Fibroblast of lung (primary cell): ENCODE data around the gene SNAP29. TPM values are rescaled to one million over a fixed set of nuclear protein-coding genes. Genes with fewer than 3 reads are reported as not detected.

ENCODE experiments used
- DNase-seq, 2 donors: peaks; one replicate each; pipeline versions ENCODE4 v3.0.0 to v3.0.0-alpha.2; 2010; ENCODE audit warnings: low read depth in 2 of 2
- H2AFZ ChIP-seq: 2 replicates; pipeline ENCODE4 v1.5.1; 2012; ENCODE audit warnings: low read length, control low read depth, inconsistent platforms
- H3K27ac ChIP-seq: 2 replicates; pipeline ENCODE4 v1.5.1; 2011; ENCODE audit warnings: low read length, control low read depth; ENCODE audit not compliant: insufficient read depth
- H3K27me3 ChIP-seq: 2 replicates; pipeline ENCODE4 v1.5.1; 2011; ENCODE audit warnings: mild to moderate bottlenecking, low read length; ENCODE audit not compliant: control insufficient read depth, insufficient read depth
- H3K36me3 ChIP-seq: 2 replicates; pipeline ENCODE4 v1.5.1; 2011; ENCODE audit warnings: low read length; ENCODE audit not compliant: control insufficient read depth, insufficient read depth
- H3K4me1 ChIP-seq: 2 replicates; pipeline ENCODE4 v1.5.1; 2011; ENCODE audit warnings: low read length; ENCODE audit not compliant: control insufficient read depth, insufficient read depth; ENCODE audit errors: extremely low read depth
- H3K4me2 ChIP-seq: 2 replicates; pipeline ENCODE4 v1.5.1; 2011; ENCODE audit warnings: low read length, control low read depth; ENCODE audit not compliant: insufficient read depth; ENCODE audit errors: extremely low read depth
- H3K4me3 ChIP-seq, 4 experiments: fragments of 200-600 bp in 1 of 4; sonication (generic) in 1 of 4; replicated peaks in 1 of 4; 2 replicates each; pipeline ENCODE4 v1.5.1; 2011 to 2016; ENCODE audit warnings: low read length in 4 of 4, low read depth in 3 of 4, mild to moderate bottlenecking in 3 of 4, control low read depth in 2 of 4, inconsistent platforms in 1 of 4, mixed read lengths in 1 of 4; ENCODE audit not compliant: insufficient read depth in 1 of 4; ENCODE audit errors: control extremely low read depth in 1 of 4
- H3K79me2 ChIP-seq: 2 replicates; pipeline ENCODE4 v1.5.1; 2012; ENCODE audit warnings: mild to moderate bottlenecking, low read length, inconsistent platforms; ENCODE audit not compliant: control insufficient read depth, insufficient read depth
- H3K9ac ChIP-seq: 2 replicates; pipeline ENCODE4 v1.5.1; 2011; ENCODE audit warnings: mild to moderate bottlenecking, low read length, control low read depth; ENCODE audit not compliant: insufficient read depth
- H3K9me3 ChIP-seq: 2 replicates; pipeline ENCODE4 v1.5.1; 2012; ENCODE audit warnings: low read depth, low read length; ENCODE audit not compliant: control insufficient read depth, insufficient read depth
- H4K20me1 ChIP-seq: 2 replicates; pipeline ENCODE4 v1.5.1; 2011; ENCODE audit warnings: low read length; ENCODE audit not compliant: control insufficient read depth, insufficient read depth; ENCODE audit errors: extremely low read depth
- EZH2 ChIP-seq: IDR thresholded peaks from 2 replicates; pipeline ENCODE4 v1.5.1; 2012; ENCODE audit warnings: low read length, control low read depth, mild to moderate bottlenecking; ENCODE audit errors: missing control alignments
- polyA plus RNA-seq, 2 donors: library from polyadenylated mRNA; depleted of rRNA in 1 of 2; stranded (reverse) in 1 of 2; unstranded in 1 of 2; fragments of >200 nt; gene quantifications; 2 replicates each; pipeline ENCODE4 v1.2.1, GENCODE V29; 2011 to 2012; ENCODE audit warnings: missing spikeins in 1 of 2
- total RNA-seq: library from RNA; depleted of rRNA; stranded (reverse); fragments of >200 nt; gene quantifications from 2 replicates; pipeline ENCODE4 v1.2.1, GENCODE V29; 2014
- TF ChIP-seq, protein P1 (sequence below), 2 donors: IDR thresholded peaks in 1 of 2; conservative IDR thresholded peaks in 1 of 2; 1 replicate in 1 of 2; 2 replicates in 1 of 2; pipeline ENCODE4 v1.5.1; 2011 to 2012; ENCODE audit warnings: low read length in 2 of 2, control low read depth in 1 of 2, inconsistent platforms in 1 of 2, low read depth in 1 of 2, mild to moderate bottlenecking in 1 of 2

SNAP29 gene
- total and polyA plus RNA-seq, 2 donors (not counting 1 experiment from before 2014, with no cell fraction given), result 10.6 to 36.1 TPM

DNA sequence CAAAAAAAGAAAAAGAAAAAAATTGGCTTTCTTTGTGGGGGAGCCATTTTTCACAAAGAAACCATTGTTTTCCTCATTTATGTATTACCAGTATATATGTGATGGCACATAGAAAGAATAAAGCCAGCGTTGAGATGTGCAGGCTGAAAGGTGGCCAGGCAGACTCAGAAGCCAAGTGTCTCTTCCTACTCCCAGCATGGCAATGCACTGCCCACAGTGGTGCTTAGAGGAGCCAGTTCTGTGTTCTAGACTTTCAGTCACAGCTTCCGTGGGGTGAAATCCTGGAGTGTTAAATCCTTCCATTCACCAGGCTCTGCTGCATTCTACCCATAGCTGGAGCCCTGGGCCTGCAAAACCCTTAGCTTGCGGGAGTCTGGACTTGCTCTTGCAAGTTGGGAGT lies 18.9 kb downstream of the SNAP29 start:
- no peak for DNase-seq
- Histone ChIP-seq H2AFZ (no peak overlapping the region), H3K79me2 (no peaks in the 10 kb centered on the region), H3K4me3 (no peak overlapping the region), H3K36me3 (no peaks in the 10 kb centered on the region), H3K27me3 (no peaks in the 10 kb centered on the region), H3K4me1 (no peaks in the 10 kb centered on the region), H3K9ac (no peak overlapping the region), H3K27ac (no peak overlapping the region), H4K20me1 (no peaks in the 10 kb centered on the region), H3K9me3 (no peaks in the 10 kb centered on the region), H3K4me2 (no peak overlapping the region)
- TF ChIP-seq, protein P1, sequence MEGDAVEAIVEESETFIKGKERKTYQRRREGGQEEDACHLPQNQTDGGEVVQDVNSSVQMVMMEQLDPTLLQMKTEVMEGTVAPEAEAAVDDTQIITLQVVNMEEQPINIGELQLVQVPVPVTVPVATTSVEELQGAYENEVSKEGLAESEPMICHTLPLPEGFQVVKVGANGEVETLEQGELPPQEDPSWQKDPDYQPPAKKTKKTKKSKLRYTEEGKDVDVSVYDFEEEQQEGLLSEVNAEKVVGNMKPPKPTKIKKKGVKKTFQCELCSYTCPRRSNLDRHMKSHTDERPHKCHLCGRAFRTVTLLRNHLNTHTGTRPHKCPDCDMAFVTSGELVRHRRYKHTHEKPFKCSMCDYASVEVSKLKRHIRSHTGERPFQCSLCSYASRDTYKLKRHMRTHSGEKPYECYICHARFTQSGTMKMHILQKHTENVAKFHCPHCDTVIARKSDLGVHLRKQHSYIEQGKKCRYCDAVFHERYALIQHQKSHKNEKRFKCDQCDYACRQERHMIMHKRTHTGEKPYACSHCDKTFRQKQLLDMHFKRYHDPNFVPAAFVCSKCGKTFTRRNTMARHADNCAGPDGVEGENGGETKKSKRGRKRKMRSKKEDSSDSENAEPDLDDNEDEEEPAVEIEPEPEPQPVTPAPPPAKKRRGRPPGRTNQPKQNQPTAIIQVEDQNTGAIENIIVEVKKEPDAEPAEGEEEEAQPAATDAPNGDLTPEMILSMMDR (conservative IDR thresholded peaks at IDR 0.05 in 1 of 2, IDR thresholded peaks at IDR 0.05 in 1 of 2; ENCODE audit: low read depth in 1 of 2, low read length in 2 of 2), result no peak
- no peak for TF ChIP-seq EZH2

DNA sequence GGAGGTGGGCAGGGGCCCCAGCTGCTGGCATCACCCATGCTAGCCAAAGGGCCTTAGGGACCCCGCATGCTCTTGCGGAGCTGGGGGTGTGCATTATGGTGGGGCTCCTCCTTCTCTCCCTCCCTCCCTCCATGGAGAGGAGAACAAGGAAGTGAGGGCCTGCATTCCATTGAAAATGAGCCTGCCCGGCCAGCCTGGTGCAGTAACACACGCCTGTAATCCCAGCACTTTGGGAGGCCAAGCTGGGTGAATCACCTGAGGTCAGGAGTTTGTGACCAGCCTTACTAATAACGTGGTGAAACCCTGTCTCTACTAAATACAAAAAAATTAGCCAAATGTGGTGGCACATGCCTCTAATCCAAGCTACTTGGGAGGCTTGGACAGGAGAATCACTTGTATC lies 22.4 kb downstream of the SNAP29 start:
- Histone ChIP-seq H3K27me3 (no peaks in the 10 kb centered on the region), H3K4me3 (no peak overlapping the region), H3K79me2 (no peaks in the 10 kb centered on the region), H3K9me3 (no peaks in the 10 kb centered on the region), H3K27ac (no peak overlapping the region), H3K4me2 (no peak overlapping the region), H3K36me3 (peaks cover 8% of the 10 kb centered on the region), H3K4me1 (no peaks in the 10 kb centered on the region), H3K9ac (no peak overlapping the region), H2AFZ (no peak overlapping the region), H4K20me1 (no peaks in the 10 kb centered on the region)
- peak in 1 of 2 donors; percentile 16 for DNase-seq
- TF ChIP-seq, protein P1 (conservative IDR thresholded peaks at IDR 0.05 in 1 of 2, IDR thresholded peaks at IDR 0.05 in 1 of 2; ENCODE audit: low read depth in 1 of 2, low read length in 2 of 2), result no peak
- no peak for TF ChIP-seq EZH2

DNA sequence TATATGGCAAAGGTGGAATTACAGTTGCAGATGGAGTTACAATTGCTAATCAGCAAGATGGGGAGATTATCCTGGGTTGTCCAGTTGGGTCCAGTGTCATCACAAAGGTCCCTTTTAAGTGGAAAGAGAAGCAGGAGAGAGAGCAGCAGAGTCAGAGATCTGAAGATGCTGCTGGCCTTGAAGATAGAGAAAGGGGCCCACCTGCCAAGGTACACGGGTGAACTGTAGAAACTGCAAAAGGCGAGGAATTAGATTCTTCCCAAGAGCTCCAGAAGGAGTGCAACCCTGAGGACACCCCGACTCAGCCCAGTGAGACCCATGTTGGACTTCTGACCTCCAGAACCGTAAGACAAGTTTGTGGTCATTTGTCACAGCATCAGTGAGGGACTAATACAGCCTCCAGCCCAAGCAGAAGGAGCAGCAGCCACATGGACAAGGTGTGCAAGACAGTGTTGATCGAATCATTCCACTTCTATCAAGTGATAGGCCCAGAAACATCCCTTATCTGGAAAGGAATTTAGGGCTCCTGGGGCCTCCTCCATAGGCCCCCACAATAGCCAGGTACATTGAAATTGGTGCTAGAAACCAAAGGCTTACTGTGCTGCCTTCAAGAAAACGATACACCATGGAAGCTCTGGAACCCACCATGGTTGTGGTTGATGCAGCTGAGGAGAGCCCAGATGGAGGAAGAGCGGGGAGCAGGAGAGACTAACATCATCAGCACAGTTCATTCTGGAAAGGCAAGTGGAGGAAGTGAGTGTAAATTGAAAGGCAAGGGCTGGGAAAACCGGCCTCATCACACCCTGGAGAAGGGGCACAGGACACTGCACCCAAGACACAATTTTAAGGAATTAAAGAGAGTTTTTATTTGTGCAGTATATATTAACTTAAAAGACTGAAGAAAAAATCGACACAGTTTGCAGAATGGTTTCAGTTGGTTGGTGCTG lies 23.3 kb downstream of the SNAP29 start:
- Histone ChIP-seq H3K9me3 (no peaks in the 10 kb centered on the region), H3K4me1 (no peaks in the 10 kb centered on the region), H3K27me3 (no peaks in the 10 kb centered on the region), H4K20me1 (no peaks in the 10 kb centered on the region), H3K9ac (no peak overlapping the region), H3K4me2 (no peak overlapping the region), H3K27ac (no peak overlapping the region), H2AFZ (no peak overlapping the region), H3K4me3 (no peak overlapping the region), H3K79me2 (no peaks in the 10 kb centered on the region), H3K36me3 (peaks cover 8% of the 10 kb centered on the region)
- DNase-seq, result no peak
- TF ChIP-seq, protein P1 (conservative IDR thresholded peaks at IDR 0.05 in 1 of 2, IDR thresholded peaks at IDR 0.05 in 1 of 2; ENCODE audit: low read depth in 1 of 2, low read length in 2 of 2), result no peak
- TF ChIP-seq EZH2, result no peak
